Body of pancreas (tissue), 4 donors: ENCODE measurements around the gene CAPN14.

Source experiments
- CTCF ChIP-seq, 7 experiments: fragments of 450-650 bp in 4 of 7; fragments of 200-600 bp in 3 of 7; sonication (generic) in 3 of 7; IDR thresholded peaks; one replicate each; pipeline ENCODE4 v1.5.1; 2016 to 2019; ENCODE audit warnings: antibody characterized with exemption in 7 of 7
- POLR2A ChIP-seq, 3 donors: fragments of 450-650 bp; IDR thresholded peaks; one replicate each; pipeline ENCODE4 v1.6.1; 2016; ENCODE audit warnings: antibody characterized with exemption in 3 of 3, mild to moderate bottlenecking in 2 of 3

- TF ChIP-seq POLR2A (IDR thresholded peaks at IDR 0.05) (no peak), CTCF (IDR thresholded peaks at IDR 0.05) (no peak)
These were observed 10.4 kb upstream of the CAPN14 start for GRCh38 chr2:31227711-31228125.
